ENCODE data around the gene CAP2.

DNA sequence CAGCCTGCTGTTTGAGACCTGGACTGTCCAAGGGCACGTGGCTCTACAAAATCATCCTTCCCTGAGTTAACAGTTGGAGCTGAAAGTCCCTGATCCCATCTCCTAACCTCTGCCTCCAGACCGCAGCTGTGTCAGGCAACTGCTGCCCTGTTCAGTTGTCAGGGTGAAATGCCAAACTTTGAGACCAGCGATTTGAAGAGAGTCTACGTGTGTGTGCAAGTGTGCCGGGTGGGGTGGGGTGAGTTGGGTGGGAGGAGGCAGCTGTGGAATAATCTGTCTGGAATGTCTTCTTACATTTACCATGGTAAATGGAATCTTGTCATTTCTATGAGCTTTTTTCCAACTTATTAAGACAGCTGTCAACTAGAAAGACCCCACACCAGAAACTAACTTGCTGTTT lies 125.7 kb downstream of the CAP2 start:
- TF ChIP-seq, protein P1, sequence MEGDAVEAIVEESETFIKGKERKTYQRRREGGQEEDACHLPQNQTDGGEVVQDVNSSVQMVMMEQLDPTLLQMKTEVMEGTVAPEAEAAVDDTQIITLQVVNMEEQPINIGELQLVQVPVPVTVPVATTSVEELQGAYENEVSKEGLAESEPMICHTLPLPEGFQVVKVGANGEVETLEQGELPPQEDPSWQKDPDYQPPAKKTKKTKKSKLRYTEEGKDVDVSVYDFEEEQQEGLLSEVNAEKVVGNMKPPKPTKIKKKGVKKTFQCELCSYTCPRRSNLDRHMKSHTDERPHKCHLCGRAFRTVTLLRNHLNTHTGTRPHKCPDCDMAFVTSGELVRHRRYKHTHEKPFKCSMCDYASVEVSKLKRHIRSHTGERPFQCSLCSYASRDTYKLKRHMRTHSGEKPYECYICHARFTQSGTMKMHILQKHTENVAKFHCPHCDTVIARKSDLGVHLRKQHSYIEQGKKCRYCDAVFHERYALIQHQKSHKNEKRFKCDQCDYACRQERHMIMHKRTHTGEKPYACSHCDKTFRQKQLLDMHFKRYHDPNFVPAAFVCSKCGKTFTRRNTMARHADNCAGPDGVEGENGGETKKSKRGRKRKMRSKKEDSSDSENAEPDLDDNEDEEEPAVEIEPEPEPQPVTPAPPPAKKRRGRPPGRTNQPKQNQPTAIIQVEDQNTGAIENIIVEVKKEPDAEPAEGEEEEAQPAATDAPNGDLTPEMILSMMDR (conservative IDR thresholded peaks at IDR 0.05 in 1 of 2, IDR thresholded peaks at IDR 0.05 in 1 of 2; ENCODE audit: low read depth in 1 of 2, low read length in 2 of 2): no peak
- TF ChIP-seq EZH2 (IDR thresholded peaks at IDR 0.05; ENCODE audit: low read length, missing control alignments): no peak
